HepG2 (cell line): ENCODE data around the gene OSBPL2. TPM values are rescaled to one million over a fixed set of nuclear protein-coding genes. Genes with fewer than 3 reads are reported as not detected.

Experiments
- CCAR2 ChIP-seq: fragments of 200-400 bp; formaldehyde crosslinking; optimal IDR thresholded peaks from 2 replicates; pipeline ENCODE3; 2018; ENCODE audit warnings: low read depth, mild to moderate bottlenecking, low read length, moderate library complexity
- CENPT ChIP-seq: sonication (generic); formaldehyde crosslinking; IDR thresholded peaks from 2 replicates; pipeline ENCODE4 v1.8.0; 2022; ENCODE audit warnings: low read depth, mild to moderate bottlenecking, moderate library complexity, missing genetic modification reagents
- CHD4 ChIP-seq: fragments of 200-600 bp; sonication (generic); IDR thresholded peaks from 2 replicates; pipeline ENCODE4 v1.7.0; 2017; ENCODE audit warnings: mild to moderate bottlenecking, low read length, borderline replicate concordance
- EED ChIP-seq: sonication (generic); formaldehyde crosslinking; IDR thresholded peaks from 2 replicates; pipeline ENCODE4 v1.5.0; 2020; ENCODE audit warnings: mild to moderate bottlenecking, missing genetic modification reagents
- ELF4 ChIP-seq: sonication (generic); formaldehyde crosslinking; IDR thresholded peaks from 2 replicates; pipeline ENCODE4 v1.5.0; 2020; ENCODE audit warnings: missing genetic modification reagents, mild to moderate bottlenecking, moderate library complexity, borderline replicate concordance
- FOXO1 ChIP-seq: sonication (generic); formaldehyde crosslinking; IDR thresholded peaks from 2 replicates; pipeline ENCODE4 v1.4.0; 2020; ENCODE audit warnings: missing genetic modification reagents
- GATA4 ChIP-seq: sonication (generic); IDR thresholded peaks from 2 replicates; pipeline ENCODE4 v1.6.1; 2016; ENCODE audit warnings: antibody characterized with exemption, low read depth, borderline replicate concordance
- HNRNPK ChIP-seq: fragments of 200-400 bp; formaldehyde crosslinking; IDR thresholded peaks from 2 replicates; pipeline ENCODE4 v1.6.1; 2018; ENCODE audit warnings: low read length, low read depth, moderate library complexity, mild to moderate bottlenecking; ENCODE audit not compliant: poor library complexity, severe bottlenecking
- MYC ChIP-seq: sonication (generic); formaldehyde crosslinking; IDR thresholded peaks from 2 replicates; pipeline ENCODE4 v1.9.0; 2021; ENCODE audit warnings: missing genetic modification reagents, borderline replicate concordance
- NFE2L1 ChIP-seq: sonication (generic); formaldehyde crosslinking; IDR thresholded peaks from 2 replicates; pipeline ENCODE4 v1.4.0; 2020; ENCODE audit warnings: missing genetic modification reagents, mild to moderate bottlenecking, borderline replicate concordance
- PAWR ChIP-seq: sonication (generic); formaldehyde crosslinking; IDR thresholded peaks from 2 replicates; pipeline ENCODE4 v1.4.0; 2020; ENCODE audit warnings: missing genetic modification reagents, mild to moderate bottlenecking, borderline replicate concordance
- PHF21A ChIP-seq: sonication (generic); formaldehyde crosslinking; IDR thresholded peaks from 2 replicates; pipeline ENCODE4 v1.5.0; 2020; ENCODE audit warnings: mild to moderate bottlenecking, missing genetic modification reagents
- SALL2 ChIP-seq: sonication (generic); formaldehyde crosslinking; IDR thresholded peaks from 2 replicates; pipeline ENCODE4 v1.8.1; 2023; ENCODE audit warnings: mild to moderate bottlenecking, missing genetic modification reagents, inconsistent platforms
- SKI ChIP-seq: fragments of 450-650 bp; IDR thresholded peaks from one replicate; pipeline ENCODE4 v1.6.1; 2018; ENCODE audit warnings: mild to moderate bottlenecking; ENCODE audit not compliant: partially characterized antibody
- SP1 ChIP-seq, 2 experiments: fragments of 450-650 bp in 1 of 2; sonication (generic) in 1 of 2; formaldehyde crosslinking in 1 of 2; IDR thresholded peaks; 2 replicates each; pipeline versions ENCODE4 v1.4.0 to v1.6.1; 2016 to 2020; ENCODE audit warnings: missing genetic modification reagents in 1 of 2
- TCF7 ChIP-seq: sonication (generic); IDR thresholded peaks from 2 replicates; pipeline ENCODE4 v1.6.1; 2016; ENCODE audit warnings: antibody characterized with exemption, low read depth
- XRCC5 ChIP-seq: fragments of 200-400 bp; formaldehyde crosslinking; optimal IDR thresholded peaks from 2 replicates; pipeline ENCODE3; 2017; ENCODE audit warnings: mild to moderate bottlenecking, low read length
- YEATS4 ChIP-seq: sonication (generic); formaldehyde crosslinking; IDR thresholded peaks from 2 replicates; pipeline ENCODE4 v1.4.0; 2020; ENCODE audit warnings: missing genetic modification reagents, borderline replicate concordance
- ZBTB1 ChIP-seq: sonication (generic); formaldehyde crosslinking; IDR thresholded peaks from 2 replicates; pipeline ENCODE4 v1.4.0; 2020; ENCODE audit warnings: missing genetic modification reagents, borderline replicate concordance
- ZBTB2 ChIP-seq: sonication (generic); formaldehyde crosslinking; IDR thresholded peaks from 2 replicates; pipeline ENCODE4 v1.8.0; 2022; ENCODE audit warnings: low read depth, missing genetic modification reagents
- ZFX ChIP-seq: sonication (generic); formaldehyde crosslinking; IDR thresholded peaks from 2 replicates; pipeline ENCODE4 v1.4.0; 2020; ENCODE audit warnings: mild to moderate bottlenecking, low read depth, missing genetic modification reagents, moderate library complexity
- ZNF263 ChIP-seq: sonication (generic); formaldehyde crosslinking; IDR thresholded peaks from 2 replicates; pipeline ENCODE4 v1.4.0; 2020; ENCODE audit warnings: missing genetic modification reagents
- ZNF44 ChIP-seq: sonication (generic); formaldehyde crosslinking; IDR thresholded peaks from 2 replicates; pipeline ENCODE4 v1.5.1; 2020; ENCODE audit warnings: mild to moderate bottlenecking, missing genetic modification reagents
- ZNF550 ChIP-seq: sonication (generic); formaldehyde crosslinking; IDR thresholded peaks from 2 replicates; pipeline ENCODE4 v1.4.0; 2020; ENCODE audit warnings: mild to moderate bottlenecking, missing genetic modification reagents, borderline replicate concordance
- ZNF605 ChIP-seq: sonication (generic); formaldehyde crosslinking; IDR thresholded peaks from 2 replicates; pipeline ENCODE4 v1.8.0; 2022; ENCODE audit warnings: mild to moderate bottlenecking, missing genetic modification reagents
- ZNF770 ChIP-seq: sonication (generic); formaldehyde crosslinking; IDR thresholded peaks from 2 replicates; pipeline ENCODE4 v1.5.0; 2020; ENCODE audit warnings: mild to moderate bottlenecking, missing genetic modification reagents
- ZSCAN9 ChIP-seq: IDR thresholded peaks from 2 replicates; pipeline ENCODE4 v1.6.1; 2016; ENCODE audit warnings: borderline replicate concordance
- polyA plus RNA-seq, 8 experiments: library from polyadenylated mRNA; depleted of rRNA in 3 of 8; stranded (reverse) in 7 of 8; unstranded in 1 of 8; fragments of >200 nt; fragmentation: Illumina TruSeq in 4 of 8; extraction: Trizol in 4 of 8; gene quantifications; 2 replicates each; pipeline versions ENCODE4 v1.2.1 to v1.2.3, GENCODE V29; 2011 to 2016; ENCODE audit warnings: low read depth in 4 of 8, missing spikeins in 1 of 8, mixed read lengths in 1 of 8; ENCODE audit not compliant: insufficient read depth in 1 of 8
- total RNA-seq, 5 experiments: library from RNA; depleted of rRNA; stranded (reverse); fragments of >200 nt; fragmentation: Illumina TruSeq; extraction: Trizol; gene quantifications; 2 replicates each; pipeline ENCODE4 v1.2.3, GENCODE V29; 2016; ENCODE audit warnings: low read depth in 1 of 5

OSBPL2 gene
- total and polyA plus RNA-seq, 2 of the 13 experiments (the other 11 are each of a cell fraction or from before 2014, with no cell fraction given), result 18.5 to 37.4 TPM

GRCh38 chr20:62237801-62238568, at the start of gene OSBPL2 (continued):
- no peak; the same call in 1 of the 2 replicates for TF ChIP-seq ZBTB2
- TF ChIP-seq XRCC5, result peak; percentile 91
- no peak; the same call in 1 of the 2 replicates for TF ChIP-seq ZNF44 (CRISPR knock-in tag)
- TF ChIP-seq PHF21A (CRISPR knock-in tag), result no peak
- no peak; the same call in 1 of the 2 replicates for TF ChIP-seq ZNF263 (CRISPR knock-in tag)
- TF ChIP-seq HNRNPK, result no peak
- TF ChIP-seq ZNF770 (CRISPR knock-in tag), result no peak
- no peak for TF ChIP-seq GATA4
- peak; percentile 97 for TF ChIP-seq SP1 (IDR thresholded peaks at IDR 0.05)
- TF ChIP-seq SP1 (CRISPR knock-in tag; IDR thresholded peaks at IDR 0.05), result peak; percentile 100
- no peak for TF ChIP-seq CCAR2
- TF ChIP-seq FOXO1 (CRISPR knock-in tag), result peak; percentile 43; the same call in 1 of the 2 replicates
- peak; percentile 48 for TF ChIP-seq SKI
- TF ChIP-seq PAWR (CRISPR knock-in tag), result 0 out of 2 replicates have a peak, but pooled peaks have one; percentile 62
- no peak for TF ChIP-seq NFE2L1 (CRISPR knock-in tag)
- no peak for TF ChIP-seq TCF7
- no peak; the same call in 1 of the 2 replicates for TF ChIP-seq ZSCAN9 (CRISPR knock-in tag)
- peak; percentile 92 for TF ChIP-seq ZFX
- TF ChIP-seq SALL2, result peak; percentile 35; the same call in 1 of the 2 replicates
- no peak for TF ChIP-seq ELF4 (CRISPR knock-in tag)
- TF ChIP-seq ZNF605 (CRISPR knock-in tag), result no peak
- TF ChIP-seq YEATS4 (CRISPR knock-in tag), result peak; percentile 66; the same call in 1 of the 2 replicates
- TF ChIP-seq CHD4, result no peak; the same call in 1 of the 2 replicates
- TF ChIP-seq MYC (CRISPR knock-in tag), result peak; percentile 55; the same call in 1 of the 2 replicates
- no peak for TF ChIP-seq CENPT
- no peak for TF ChIP-seq ZNF550
- no peak for TF ChIP-seq EED (CRISPR knock-in tag)
- no peak for TF ChIP-seq ZBTB1
